GM19463 (cell line): ENCODE results near the gene CWH43.
A peak's percentile ranks its signal among the peaks of the same experiment; 100 is the strongest.
"Not testable (repeated sequence)": the region's sequence is repeated elsewhere in the genome, so short reads cannot be mapped to it uniquely, and the experiment has no call there.

Experiments used
- ATAC-seq: cut with Tn5 transposase; IDR thresholded peaks from one replicate; pipeline ENCODE4 v1.9.1; 2021; ENCODE audit warnings: mild to moderate bottlenecking, moderate library complexity; ENCODE audit not compliant: unreplicated experiment

The CWH43 gene

GRCh38 chr4:48985976-48986653 is at the start of gene CWH43:
TSS of gene CWH43 (plus strand) at chr4:48986275. CDS start at chr4:48986430, 155 bp downstream.
- ATAC-seq = no peak

GRCh38 chr4:48937033-48937432 is 49.0 kb upstream of the CWH43 start:
- no peak for ATAC-seq

GRCh38 chr4:48938831-48939230 is 47.2 kb upstream of the CWH43 start:
- ATAC-seq = no peak

- ATAC-seq = no peak
Observed at GRCh38 chr4:48939785-48940184, 46.3 kb upstream of the CWH43 start.

GRCh38 chr4:48943387-48943786 is 42.7 kb upstream of the CWH43 start:
- ATAC-seq = no peak

DNA sequence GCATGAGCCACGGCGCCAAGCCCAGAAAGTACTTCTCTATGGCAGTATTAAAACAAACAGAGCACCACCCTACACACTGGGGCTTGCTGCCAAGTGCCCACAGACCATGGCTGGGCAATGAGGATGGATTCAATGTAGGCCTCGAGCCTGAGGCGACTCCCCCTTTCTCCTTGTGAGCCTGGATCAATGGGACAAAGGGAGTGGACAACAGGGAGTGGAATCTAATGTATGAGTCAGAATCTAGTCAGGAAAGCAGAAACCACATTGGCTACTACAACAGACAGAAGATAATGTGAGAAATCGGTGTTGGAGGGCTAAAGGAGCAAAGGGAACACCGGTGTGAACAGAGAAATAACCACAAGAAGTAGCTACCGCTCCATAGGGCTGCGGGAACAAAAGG is 41.8 kb upstream of the CWH43 start:
- ATAC-seq = no peak

- ATAC-seq = no peak
Observed at GRCh38 chr4:48944756-48945241, 41.3 kb upstream of the CWH43 start.

- ATAC-seq = no peak
Observed at GRCh38 chr4:48945981-48946380, 40.1 kb upstream of the CWH43 start.

DNA sequence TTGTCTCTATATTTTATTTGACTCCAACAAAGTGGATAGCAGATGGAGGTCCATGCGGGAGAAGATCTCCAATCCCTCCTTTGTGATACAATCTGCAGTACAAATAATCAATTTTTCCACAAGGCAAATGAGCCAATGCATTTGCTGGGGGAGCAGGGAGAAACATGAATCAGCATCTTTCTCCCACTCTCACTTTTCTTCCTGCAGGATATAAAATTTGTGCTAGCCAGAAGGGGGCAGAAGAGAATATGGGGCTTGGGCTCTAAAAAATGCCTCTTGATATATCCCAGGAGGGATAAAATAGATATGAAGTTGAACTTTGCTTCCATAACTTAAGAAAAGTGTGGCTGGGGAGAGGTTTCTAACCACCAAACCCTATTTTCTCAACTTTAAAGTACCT is 38.3 kb upstream of the CWH43 start:
- no peak for ATAC-seq

DNA sequence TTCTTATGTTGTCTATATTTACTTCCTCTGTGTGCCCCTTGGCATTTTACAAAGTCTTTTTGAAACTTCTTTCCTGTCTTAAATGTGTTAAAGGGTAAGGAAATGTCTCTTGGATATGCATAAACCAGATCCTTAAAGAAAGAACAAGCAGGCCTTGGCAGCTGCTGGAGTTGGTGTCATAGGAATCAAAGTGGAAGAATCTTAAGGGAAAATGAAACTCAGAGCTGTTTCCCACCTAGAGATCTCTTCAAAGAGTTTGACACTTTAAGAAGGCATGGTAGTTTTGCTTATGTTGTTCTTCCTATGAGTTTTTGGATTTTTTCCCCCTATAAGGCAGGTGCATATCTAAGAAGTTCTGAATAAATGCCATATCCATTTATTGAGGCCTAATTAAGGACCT is 37.0 kb upstream of the CWH43 start:
- ATAC-seq = no peak

- ATAC-seq = no peak
Observed at GRCh38 chr4:48949518-48950219, 36.4 kb upstream of the CWH43 start.

GRCh38 chr4:48954314-48954713 is 31.8 kb upstream of the CWH43 start:
- no peak for ATAC-seq

GRCh38 chr4:48957366-48957765 is 28.7 kb upstream of the CWH43 start:
- not testable (repeated sequence) for ATAC-seq

GRCh38 chr4:48958582-48958981 is 27.5 kb upstream of the CWH43 start:
- ATAC-seq = no peak

DNA sequence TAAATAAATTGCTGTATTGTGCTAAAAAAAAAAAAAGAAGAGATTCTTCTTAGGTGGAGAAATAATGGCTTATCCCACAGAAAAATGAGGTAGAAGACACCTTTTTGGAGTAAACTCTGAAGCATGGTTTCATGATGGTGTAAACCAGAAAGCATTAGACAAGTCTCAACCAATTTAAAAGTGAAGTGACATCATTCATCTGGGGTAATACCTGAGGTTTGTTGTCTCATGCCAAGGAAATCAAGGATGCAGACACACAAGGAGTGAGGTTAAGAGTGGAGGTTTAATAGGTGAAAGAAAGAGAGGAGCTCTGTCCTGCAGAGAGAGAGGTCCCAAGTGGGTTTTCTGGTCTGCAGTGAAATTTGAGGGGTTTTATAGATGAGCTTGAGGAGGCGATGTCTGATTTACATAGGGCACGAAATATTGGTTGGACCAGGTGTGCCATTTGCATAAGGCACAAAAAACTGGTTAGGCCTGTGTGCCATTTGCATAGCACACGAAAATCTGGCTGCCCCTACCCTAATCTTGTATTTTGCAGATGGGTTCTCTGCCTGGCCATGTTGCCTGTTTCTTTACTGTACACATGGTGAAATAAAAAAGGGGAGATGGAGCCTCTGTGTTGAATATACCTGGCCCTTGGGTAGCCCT is 25.0 kb upstream of the CWH43 start:
- no peak for ATAC-seq

- ATAC-seq = no peak
Observed at GRCh38 chr4:48962636-48963035, 23.4 kb upstream of the CWH43 start.

DNA sequence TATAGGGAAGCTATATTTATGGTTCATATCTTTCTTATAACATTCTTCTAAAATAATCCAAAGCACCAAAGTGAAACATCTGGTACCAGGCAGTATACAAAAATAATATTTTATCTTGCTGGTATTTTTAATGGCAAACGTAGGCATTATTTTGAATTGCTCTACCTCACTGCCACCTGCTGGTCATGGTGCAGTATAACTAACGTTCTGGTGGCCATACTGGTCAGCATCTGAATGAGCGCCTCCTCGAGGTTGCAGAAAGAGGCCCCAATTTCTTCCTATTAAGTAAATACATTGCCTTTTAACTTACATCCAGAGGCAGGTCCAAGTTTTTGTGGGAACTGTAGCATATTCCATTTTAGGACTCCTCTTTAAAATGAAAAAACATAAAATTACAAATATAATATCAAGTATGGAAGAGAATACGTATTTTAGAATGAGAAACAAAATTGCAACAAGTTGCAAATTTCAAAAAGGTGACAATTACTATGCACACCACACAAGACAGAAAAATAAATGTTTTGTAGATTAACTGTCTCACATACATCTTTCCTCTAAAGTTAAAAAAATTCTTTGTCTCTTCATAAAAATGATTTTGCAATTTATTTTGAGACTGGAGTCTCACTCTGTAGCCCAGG is 22.9 kb upstream of the CWH43 start:
- ATAC-seq = peak; percentile 89

DNA sequence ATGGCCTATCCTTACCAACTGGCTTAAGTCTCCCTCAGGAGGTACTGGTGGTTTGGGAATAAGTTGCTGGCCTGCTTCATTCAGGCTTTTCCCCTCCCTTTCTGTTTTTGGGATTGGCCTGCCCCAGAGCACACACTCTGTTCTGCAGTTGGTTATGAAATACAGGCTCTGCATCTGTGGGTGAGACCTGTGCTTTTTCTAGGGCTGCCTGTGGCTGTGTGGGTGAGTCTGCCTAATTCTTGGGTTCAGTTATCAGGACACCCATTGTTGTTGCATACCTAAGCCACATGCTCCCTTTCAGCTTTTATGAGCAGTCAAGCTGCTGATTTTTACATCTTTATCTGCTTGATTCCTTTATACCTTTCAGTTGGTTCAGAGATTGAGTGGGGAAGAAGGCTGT is 19.0 kb upstream of the CWH43 start:
- no peak for ATAC-seq

GRCh38 chr4:48967631-48968030 is 18.4 kb upstream of the CWH43 start:
- ATAC-seq = no peak

GRCh38 chr4:48968814-48969213 is 17.3 kb upstream of the CWH43 start:
- no peak for ATAC-seq

GRCh38 chr4:48970471-48970921 is 15.6 kb upstream of the CWH43 start:
- no peak for ATAC-seq
